ENCODE data around the gene CCDC68. TPM values are rescaled to one million over a fixed set of nuclear protein-coding genes. Genes with fewer than 3 reads are reported as not detected.

CCDC68 gene
- total RNA-seq, 1 donor = 9.1 TPM

DNA sequence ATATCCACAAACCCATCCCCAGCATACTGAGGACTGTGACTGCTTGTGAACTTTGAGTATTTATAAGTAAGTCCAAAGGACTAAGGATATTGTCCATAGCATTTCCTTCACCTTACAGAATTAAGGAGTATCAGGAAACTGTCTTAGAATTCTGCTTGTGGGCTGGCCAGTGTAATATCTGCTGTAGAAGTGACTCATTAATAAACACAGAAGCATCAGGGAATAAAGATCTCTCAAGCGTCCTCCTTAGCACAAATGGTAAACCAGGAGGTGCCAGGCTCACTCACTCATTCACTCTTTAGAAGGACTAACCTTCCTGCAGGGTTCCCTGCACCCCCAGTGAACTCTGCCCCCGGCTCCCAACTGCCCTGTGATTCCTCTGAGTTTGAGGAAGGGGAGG is 31.0 kb downstream of the CCDC68 start:
- no peak overlapping the region for H3K4me3 ChIP-seq (ENCODE audit: low read depth, low read length)
- TF ChIP-seq, protein P1, sequence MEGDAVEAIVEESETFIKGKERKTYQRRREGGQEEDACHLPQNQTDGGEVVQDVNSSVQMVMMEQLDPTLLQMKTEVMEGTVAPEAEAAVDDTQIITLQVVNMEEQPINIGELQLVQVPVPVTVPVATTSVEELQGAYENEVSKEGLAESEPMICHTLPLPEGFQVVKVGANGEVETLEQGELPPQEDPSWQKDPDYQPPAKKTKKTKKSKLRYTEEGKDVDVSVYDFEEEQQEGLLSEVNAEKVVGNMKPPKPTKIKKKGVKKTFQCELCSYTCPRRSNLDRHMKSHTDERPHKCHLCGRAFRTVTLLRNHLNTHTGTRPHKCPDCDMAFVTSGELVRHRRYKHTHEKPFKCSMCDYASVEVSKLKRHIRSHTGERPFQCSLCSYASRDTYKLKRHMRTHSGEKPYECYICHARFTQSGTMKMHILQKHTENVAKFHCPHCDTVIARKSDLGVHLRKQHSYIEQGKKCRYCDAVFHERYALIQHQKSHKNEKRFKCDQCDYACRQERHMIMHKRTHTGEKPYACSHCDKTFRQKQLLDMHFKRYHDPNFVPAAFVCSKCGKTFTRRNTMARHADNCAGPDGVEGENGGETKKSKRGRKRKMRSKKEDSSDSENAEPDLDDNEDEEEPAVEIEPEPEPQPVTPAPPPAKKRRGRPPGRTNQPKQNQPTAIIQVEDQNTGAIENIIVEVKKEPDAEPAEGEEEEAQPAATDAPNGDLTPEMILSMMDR (IDR thresholded peaks at IDR 0.05; ENCODE audit: insufficient read depth, low read depth, low read length) = no peak
- DNase-seq (ENCODE audit: low read depth) = no peak

DNA sequence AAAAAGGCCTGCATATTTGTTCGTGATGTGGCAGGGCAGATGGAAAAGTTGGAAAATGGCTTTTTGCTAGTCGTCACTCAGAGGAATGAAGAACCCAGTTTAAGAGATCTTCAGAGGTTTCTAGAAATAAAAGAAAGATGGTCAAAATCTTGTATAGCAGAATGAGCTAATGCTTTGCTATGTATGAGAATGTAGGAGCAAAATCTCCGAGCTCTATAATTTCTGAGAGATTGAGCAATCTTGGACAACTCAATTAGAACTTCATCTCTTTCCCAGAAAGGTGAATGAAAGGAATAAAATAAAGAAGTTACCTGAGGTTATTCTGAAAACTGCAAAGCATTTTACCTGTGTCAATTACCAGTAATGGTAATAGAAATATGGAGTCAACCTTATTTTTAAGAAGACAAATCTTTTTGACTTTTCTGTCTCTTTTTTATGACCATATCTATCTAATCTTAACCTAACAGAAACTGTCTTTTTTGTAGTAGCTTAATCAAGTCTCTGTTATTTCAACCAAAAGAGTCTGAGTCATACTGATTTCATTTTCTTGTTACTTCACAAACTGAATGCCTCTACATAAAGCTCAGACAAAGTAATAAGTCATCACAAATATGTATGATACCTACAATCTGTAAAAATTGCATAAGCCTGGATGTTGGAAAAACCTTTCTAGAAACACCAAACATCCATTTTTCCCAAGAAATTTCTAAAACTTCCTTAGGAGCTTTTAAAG is 32.5 kb downstream of the CCDC68 start:
- no peak overlapping the region for H3K4me3 ChIP-seq (ENCODE audit: low read depth, low read length)
- TF ChIP-seq, protein P1 (IDR thresholded peaks at IDR 0.05; ENCODE audit: insufficient read depth, low read depth, low read length) = no peak
- DNase-seq (ENCODE audit: low read depth) = peak; percentile 45

DNA sequence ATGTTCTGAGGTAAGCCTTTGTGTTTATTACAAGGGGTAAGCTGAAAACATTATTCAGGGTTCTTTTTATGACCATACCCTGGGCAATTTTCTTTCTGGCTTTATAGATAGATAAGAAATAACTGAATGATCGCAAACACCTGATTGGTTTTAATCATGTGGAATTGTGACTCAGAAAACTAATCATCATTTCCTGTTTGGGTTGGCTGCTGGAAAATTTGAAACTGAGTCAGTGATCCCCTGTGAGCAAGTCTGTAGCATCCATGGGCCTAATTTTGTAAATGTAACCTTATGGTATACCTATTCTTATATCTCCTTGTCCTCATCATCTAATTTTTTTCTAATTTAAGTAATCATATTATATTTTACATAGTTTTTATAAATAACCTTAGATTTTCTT is 34.3 kb downstream of the CCDC68 start:
- H3K4me3 ChIP-seq (ENCODE audit: low read depth, low read length) = no peak overlapping the region
- DNase-seq (ENCODE audit: low read depth) = no peak
- TF ChIP-seq, protein P1 (IDR thresholded peaks at IDR 0.05; ENCODE audit: insufficient read depth, low read depth, low read length) = no peak

DNA sequence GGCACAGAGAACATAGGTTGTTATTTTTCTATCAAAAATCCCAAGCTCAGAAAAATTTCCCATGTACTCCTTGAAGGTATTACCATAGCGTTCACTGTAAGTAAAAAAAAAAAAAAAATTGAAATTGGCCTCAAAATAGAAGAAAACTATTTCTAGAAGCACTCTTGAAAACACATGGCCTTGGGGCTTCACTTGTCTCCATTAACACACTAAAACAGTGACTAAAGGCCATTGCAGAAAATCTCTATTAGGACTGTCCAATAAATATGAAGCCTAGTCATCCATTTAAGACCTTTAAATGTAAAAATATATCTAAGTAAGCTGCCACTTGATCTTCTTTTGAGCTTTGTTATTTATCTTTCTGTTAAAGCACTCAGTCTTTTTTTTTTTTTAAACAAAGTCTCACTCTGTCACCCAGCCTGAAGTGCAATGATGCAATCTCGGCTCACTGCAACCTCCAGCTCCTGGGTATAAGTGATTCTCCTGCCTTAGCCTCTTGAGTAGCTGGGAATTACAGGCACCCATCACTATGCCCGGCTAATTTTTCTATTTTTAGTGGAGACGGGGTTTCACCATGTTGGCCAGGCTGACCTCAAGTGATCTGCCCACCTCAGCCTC is 35.8 kb downstream of the CCDC68 start:
- TF ChIP-seq, protein P1 (IDR thresholded peaks at IDR 0.05; ENCODE audit: insufficient read depth, low read depth, low read length) = no peak
- no peak overlapping the region for H3K4me3 ChIP-seq (ENCODE audit: low read depth, low read length)
- DNase-seq (ENCODE audit: low read depth) = peak; percentile 28

DNA sequence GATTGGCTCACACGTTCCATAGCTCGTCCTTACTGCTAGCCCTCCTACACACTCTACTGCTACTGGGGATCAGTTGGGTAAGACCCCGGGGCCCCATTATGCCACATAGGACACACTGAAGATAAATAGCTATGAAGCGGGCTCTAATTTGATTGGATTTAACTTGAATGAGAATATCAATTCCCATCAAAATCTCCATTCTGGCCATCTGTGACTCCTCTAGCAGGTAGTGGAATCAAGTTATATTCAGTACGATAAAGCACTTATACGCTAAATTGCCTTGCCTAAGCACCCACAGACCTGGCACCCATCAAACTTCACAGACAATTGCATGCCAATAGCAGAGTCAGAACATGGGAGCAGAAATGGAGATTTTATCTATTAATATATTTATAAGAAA is 39.8 kb downstream of the CCDC68 start:
- TF ChIP-seq, protein P1 (IDR thresholded peaks at IDR 0.05; ENCODE audit: insufficient read depth, low read depth, low read length) = no peak

DNA sequence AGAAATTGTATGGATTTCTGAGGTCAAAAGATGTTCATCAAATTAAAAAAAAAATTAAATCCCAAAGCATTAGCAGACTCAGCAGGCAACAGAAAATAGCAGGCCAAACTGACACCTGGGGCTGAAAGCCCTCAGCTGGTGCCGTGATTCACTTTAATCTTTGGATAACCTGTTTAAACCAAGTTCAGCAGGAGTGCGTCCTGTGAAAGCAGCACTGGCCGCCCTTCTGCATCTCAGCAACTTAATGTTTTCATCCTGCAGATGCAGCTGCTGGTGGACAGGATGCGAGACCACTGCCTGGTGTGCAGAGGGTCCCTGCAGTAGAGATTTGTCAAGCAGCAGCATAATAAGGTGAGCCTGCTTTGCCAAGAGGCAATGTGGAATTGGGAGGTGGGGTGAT is 41.2 kb downstream of the CCDC68 start:
- DNase-seq (ENCODE audit: low read depth) = no peak
- TF ChIP-seq, protein P1 (IDR thresholded peaks at IDR 0.05; ENCODE audit: insufficient read depth, low read depth, low read length) = no peak
- H3K4me3 ChIP-seq (ENCODE audit: low read depth, low read length) = no peak overlapping the region

More for the DNA sequence above, 39.8 kb downstream of the CCDC68 start:
- no peak for DNase-seq (ENCODE audit: low read depth)
- no peak overlapping the region for H3K4me3 ChIP-seq (ENCODE audit: low read depth, low read length)

Data from fibroblast of villous mesenchyme (primary cell).